ENCODE measurements around the gene ZNF740.

DNA sequence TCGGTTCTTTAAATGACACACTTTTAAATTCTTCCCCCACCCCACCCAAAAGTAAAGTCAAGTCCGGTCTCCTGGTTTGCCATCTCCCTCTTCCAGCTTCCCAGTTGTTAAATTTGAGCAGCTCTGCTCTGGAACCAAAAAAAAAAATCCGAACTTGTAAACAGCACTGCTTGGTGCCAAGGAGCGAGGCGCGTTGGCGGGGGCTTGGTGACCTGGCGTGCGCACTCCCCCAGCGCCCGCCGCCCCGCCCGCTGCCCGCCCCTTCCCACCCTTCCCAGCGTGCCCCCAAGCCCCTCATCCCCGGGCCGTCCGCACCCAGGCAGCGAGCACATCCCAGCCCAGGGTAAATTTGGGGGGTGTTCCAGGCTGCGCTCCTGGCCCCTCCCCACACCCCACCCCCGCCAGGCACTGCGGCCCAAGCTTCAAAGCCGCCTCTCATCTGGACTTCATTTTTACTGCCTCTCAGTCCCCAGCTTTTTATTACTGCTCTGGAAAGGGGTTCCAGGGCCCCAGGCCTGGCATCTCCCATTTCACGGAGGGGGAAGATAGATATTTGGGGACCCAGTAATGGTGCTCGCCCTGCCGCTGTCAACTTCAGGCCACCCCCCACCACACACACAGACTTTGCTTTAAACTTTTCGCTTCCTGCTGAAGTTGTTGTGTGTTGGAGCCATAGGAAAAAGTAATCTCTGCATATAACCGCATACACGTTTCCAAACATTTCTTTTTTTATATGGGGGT is 38.2 kb downstream of the ZNF740 start:
- no peak for TF ChIP-seq CTCF (IDR thresholded peaks at IDR 0.05; ENCODE audit: poor library complexity, severe bottlenecking)
- TF ChIP-seq EZH2 (IDR thresholded peaks at IDR 0.05; ENCODE audit: borderline replicate concordance, insufficient read depth, low read length, poor library complexity, severe bottlenecking), result no peak
- TF ChIP-seq TAF1 (IDR thresholded peaks at IDR 0.05; ENCODE audit: low read depth), result no peak
- no peak for TF ChIP-seq POLR2AphosphoS5 (IDR thresholded peaks at IDR 0.05)
- TF ChIP-seq EP300 (conservative IDR thresholded peaks at IDR 0.05; ENCODE audit: poor library complexity, severe bottlenecking), result no peak

Measured in neural cell (in vitro differentiated cells).